ENCODE measurements around the gene ARHGAP23. TPM values are rescaled to one million over a fixed set of nuclear protein-coding genes. Genes with fewer than 3 reads are reported as not detected.

ARHGAP23 gene
- total RNA-seq, 4 donors from 2014 or later: 22.7 to 70.9 (median 30.1) TPM

DNA sequence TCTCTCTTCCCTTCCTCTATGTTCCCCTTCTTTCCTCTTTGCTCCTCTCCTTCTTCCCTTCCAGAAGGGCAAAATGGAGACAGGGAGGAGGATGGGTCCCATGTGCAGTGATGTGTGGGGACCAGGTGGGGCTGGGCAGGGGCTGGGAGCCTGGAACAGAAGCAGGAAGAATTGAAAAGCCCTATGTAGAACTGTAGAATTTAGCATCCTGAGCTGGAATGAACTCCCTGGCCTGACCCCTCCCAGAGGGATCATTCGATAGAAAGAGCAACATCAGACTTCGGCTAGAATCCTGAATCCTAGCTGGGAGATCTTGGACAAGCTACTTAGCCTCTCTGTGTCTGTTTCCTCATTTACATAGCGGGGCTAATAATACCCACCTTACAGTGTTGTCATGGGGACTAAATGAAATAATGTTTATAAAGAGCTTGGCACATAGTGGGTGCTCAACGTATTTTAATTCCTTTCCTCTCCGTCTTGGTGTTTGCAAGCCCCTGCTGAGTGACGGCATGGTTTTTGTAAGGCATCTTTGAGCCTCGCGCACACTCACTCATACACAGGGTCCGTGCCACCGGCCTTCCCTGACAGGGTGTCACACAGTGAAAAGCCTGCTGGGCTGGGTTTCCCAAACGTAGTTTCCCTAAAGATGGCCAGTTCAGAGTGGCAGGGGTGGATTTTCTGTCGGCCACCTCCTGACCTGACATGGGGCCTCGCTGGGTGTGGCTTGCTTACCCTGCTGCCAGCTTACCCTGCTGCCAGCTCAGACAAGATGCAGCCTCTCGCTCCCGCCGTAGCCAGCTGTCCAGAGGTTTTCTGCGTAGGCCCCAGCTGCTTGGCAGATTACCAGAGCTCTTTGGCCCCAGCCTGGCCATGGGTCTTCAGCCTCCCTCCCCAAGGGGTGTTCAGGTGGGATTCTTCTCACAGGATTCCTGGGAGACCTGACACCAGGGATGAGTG is 6.1 kb upstream of the ARHGAP23 start:
- ATAC-seq (ENCODE audit: low FRiP score): no peak
- TF ChIP-seq, protein P1, sequence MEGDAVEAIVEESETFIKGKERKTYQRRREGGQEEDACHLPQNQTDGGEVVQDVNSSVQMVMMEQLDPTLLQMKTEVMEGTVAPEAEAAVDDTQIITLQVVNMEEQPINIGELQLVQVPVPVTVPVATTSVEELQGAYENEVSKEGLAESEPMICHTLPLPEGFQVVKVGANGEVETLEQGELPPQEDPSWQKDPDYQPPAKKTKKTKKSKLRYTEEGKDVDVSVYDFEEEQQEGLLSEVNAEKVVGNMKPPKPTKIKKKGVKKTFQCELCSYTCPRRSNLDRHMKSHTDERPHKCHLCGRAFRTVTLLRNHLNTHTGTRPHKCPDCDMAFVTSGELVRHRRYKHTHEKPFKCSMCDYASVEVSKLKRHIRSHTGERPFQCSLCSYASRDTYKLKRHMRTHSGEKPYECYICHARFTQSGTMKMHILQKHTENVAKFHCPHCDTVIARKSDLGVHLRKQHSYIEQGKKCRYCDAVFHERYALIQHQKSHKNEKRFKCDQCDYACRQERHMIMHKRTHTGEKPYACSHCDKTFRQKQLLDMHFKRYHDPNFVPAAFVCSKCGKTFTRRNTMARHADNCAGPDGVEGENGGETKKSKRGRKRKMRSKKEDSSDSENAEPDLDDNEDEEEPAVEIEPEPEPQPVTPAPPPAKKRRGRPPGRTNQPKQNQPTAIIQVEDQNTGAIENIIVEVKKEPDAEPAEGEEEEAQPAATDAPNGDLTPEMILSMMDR (IDR thresholded peaks at IDR 0.05): no peak
- DNase-seq (ENCODE audit: low spot score): no peak

DNA sequence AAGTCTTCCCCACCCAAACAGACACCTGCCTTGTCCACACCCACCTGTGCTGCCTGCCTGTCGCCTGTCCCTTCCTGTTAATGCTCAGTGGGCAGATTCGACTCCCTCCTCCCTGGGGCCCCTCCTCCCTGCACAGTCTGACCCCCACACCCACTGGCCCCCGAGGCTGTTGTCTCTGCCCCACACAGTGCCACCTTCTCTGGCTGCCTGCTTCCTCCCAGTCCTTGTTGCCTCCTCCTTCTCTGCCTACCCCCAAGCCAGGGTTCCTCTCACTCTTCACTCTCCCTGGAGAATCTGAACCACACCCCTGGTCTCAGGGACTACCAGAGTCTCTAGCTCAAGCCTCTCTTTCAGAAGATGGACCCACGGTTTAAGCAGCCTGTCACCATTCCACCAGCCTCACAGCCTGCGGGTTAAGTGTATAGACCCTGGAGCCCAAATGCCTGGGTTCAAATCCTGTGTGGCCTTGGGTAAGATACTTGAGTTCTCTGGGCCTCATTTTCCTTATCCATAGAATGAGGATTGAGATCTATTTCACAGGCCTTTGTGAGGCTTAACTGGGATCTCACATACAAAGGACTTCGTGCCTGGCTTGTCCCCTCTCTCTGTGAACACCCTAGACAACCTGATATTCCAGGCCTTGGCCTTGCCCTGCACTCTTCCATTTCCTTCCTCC is 3.8 kb upstream of the ARHGAP23 start:
- ATAC-seq (ENCODE audit: low FRiP score) (no peak), DNase-seq (ENCODE audit: low spot score) (no peak)
- TF ChIP-seq, protein P1 (IDR thresholded peaks at IDR 0.05): no peak

DNA sequence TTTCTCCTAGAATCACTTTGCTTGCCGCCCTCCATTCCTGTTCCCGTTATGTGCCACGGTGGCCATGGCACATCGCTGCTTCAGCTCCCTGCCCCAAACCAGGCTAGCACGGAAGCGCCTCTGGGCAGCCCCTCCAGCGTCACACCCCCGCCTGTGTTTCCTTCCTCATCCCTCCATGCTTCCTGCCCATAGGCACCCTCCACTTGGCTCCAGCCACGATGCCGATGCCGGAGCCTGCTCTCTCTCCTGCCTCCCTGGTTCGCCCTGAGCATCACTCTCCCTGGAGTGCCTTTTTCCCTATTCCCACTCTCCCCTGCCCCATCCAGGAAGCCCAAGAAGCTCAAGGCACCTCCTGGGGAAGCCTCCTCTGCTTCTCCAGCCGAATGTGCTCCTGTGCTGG is 3.2 kb upstream of the ARHGAP23 start:
- no peak for DNase-seq (ENCODE audit: low spot score)

DNA sequence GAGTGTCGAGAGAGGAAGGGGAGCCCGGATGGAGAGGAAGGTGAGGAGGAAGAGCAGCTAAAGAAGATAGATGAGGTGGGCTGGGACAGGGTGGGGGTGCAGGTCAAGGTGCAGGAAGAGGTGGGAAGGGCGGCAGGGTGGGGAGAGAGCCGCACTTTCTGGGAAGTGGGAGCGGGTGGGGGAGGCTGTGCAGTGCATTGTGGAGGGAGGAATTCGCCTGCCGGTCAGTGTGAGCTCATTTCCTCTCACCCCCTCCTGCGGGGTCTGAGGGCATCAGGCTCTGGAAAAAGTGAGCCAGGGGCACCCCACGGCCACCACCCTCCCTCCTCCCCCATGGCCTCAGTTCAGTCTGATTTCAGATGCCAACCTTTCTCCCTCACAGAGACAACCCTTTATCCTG is 2.5 kb upstream of the ARHGAP23 start:
- DNase-seq (ENCODE audit: low spot score): no peak
- TF ChIP-seq, protein P1 (IDR thresholded peaks at IDR 0.05): no peak
- peak; percentile 34 for ATAC-seq (ENCODE audit: low FRiP score)

More for the DNA sequence above, 3.2 kb upstream of the ARHGAP23 start:
- TF ChIP-seq, protein P1 (IDR thresholded peaks at IDR 0.05): no peak
- no peak for ATAC-seq (ENCODE audit: low FRiP score)

DNA sequence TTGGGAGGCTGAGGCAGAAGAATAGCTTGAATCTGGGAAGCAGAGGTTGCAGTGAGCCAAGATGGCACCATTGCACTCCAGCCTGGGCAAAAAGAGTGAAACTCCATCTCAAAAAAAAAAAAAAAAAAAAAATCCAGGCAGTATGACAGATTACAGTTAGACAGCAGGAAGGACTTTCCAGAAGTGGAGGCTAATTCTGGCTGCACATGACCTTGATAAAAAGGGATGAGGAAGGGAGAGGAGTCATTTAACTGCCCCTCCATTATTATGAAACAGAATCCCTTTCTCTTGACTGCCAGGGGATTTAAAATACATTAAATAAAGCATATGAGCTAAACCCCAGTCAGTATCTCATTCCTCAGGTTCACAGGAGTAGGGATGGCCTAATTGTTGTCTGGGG is 1.8 kb upstream of the ARHGAP23 start:
- ATAC-seq (ENCODE audit: low FRiP score) (no peak), DNase-seq (ENCODE audit: low spot score) (no peak)
- TF ChIP-seq, protein P1 (IDR thresholded peaks at IDR 0.05): no peak

DNA sequence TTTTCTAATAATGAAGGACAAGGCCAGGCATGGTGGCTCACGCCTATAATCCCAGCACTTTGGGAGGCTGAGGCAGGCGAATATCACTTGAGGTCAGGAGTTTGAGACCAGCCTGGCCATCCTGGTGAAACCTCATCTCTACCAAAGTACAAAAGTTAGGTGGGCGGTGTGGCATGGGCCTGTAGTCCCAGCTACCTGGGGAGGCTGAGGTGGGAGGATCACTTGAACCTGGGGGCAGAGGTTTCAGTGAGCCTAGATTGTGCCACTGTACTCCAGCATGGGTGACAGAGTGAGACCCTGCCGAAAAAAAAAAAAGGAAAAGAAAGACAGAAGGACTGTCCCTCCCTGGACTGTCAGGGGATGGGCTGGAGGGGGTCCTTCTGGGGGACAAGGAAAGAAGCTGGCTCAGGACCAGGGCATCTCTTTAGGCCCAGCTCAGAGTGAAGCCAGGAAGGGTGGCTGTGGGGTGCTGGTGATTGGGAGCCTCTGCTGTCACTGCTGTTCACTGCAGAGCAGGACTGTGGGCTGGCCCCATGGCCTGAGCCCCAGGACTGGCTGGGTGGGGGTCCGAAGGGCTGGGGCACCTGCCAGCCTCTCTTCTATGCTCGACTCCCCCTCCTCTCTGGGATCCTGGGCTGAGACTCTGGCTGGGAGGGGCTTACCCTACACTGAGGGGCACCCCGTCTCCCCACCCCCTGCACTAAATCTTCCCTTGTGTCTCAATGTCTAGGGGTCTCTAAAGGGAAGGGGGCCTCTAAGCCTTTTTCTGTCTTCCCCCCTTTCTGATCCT is 909 bp upstream of the ARHGAP23 start:
- ATAC-seq (ENCODE audit: low FRiP score) (no peak), DNase-seq (ENCODE audit: low spot score) (no peak)
- TF ChIP-seq, protein P1 (IDR thresholded peaks at IDR 0.05): no peak

Data from omental fat pad (tissue), 4 donors.